Ascending aorta (tissue), 2 donors: ENCODE measurements around the gene CDH23. TPM values are rescaled to one million over a fixed set of nuclear protein-coding genes. Genes with fewer than 3 reads are reported as not detected.

Experiments used
- DNase-seq, 2 donors: peaks; one replicate each; pipeline ENCODE4 v3.0.0-alpha.2; 2019; ENCODE audit warnings: low spot score in 2 of 2
- H3K27ac ChIP-seq, 2 donors: fragments of 200-600 bp; sonication (generic); one replicate each; pipeline ENCODE4 v1.5.1; 2016 to 2017; ENCODE audit warnings: mild to moderate bottlenecking in 1 of 2
- H3K27me3 ChIP-seq: fragments of 200-600 bp; sonication (generic); one replicate; pipeline ENCODE4 v1.5.1; 2017
- H3K36me3 ChIP-seq, 2 donors: fragments of 200-600 bp; sonication (generic); one replicate each; pipeline ENCODE4 v1.5.1; 2016
- H3K4me1 ChIP-seq, 2 donors: fragments of 200-600 bp; sonication (generic); one replicate each; pipeline ENCODE4 v1.5.1; 2016 to 2017; ENCODE audit warnings: mild to moderate bottlenecking in 1 of 2
- H3K4me3 ChIP-seq, 2 donors: fragments of 200-600 bp; sonication (generic); one replicate each; pipeline ENCODE4 v1.5.1; 2016 to 2017; ENCODE audit warnings: mild to moderate bottlenecking in 1 of 2
- H3K9me3 ChIP-seq, 2 donors: fragments of 200-600 bp; sonication (generic); one replicate each; pipeline ENCODE4 v1.5.1; 2016
- CTCF ChIP-seq, 3 experiments: fragments of 200-600 bp in 2 of 3; fragments of 450-650 bp in 1 of 3; sonication (generic) in 2 of 3; IDR thresholded peaks; one replicate each; pipeline ENCODE4 v1.5.1; 2016 to 2019; ENCODE audit warnings: antibody characterized with exemption in 3 of 3, mild to moderate bottlenecking in 1 of 3, moderate library complexity in 1 of 3
- intact Hi-C: fragments of 100-400 bp; cut with DNase I; formaldehyde crosslinking; loops from one replicate; pipeline ENCODE4 v1.15.1; 2023
- total RNA-seq: library from RNA; depleted of rRNA; stranded (reverse); fragments of >200 nt; gene quantifications from one replicate; pipeline ENCODE4 v1.1.0, GENCODE V29; 2016

The CDH23 gene
- total RNA-seq, 1 donor from 2014 or later, result 40.9 TPM

GRCh38 chr10:71721313-71721712 lies 324.6 kb downstream of the CDH23 start:
- no peak for DNase-seq
- Histone ChIP-seq H3K27me3 (no peaks in the 10 kb centered on the region), H3K27ac (no peak overlapping the region), H3K36me3 (no peaks in the 10 kb centered on the region), H3K9me3 (no peaks in the 10 kb centered on the region), H3K4me3 (no peak overlapping the region), H3K4me1 (peaks cover 3 to 16% of the 10 kb centered on the region in 2 donors)
- intact Hi-C loops, result no loop called here
- TF ChIP-seq CTCF (IDR thresholded peaks at IDR 0.05), result no peak

GRCh38 chr10:71722849-71723248 lies 326.1 kb downstream of the CDH23 start:
- TF ChIP-seq CTCF (IDR thresholded peaks at IDR 0.05), result no peak
- no peak for DNase-seq
- no peak overlapping the region for H3K27ac ChIP-seq
- H3K9me3 ChIP-seq, result no peaks in the 10 kb centered on the region
- no peaks in the 10 kb centered on the region for H3K36me3 ChIP-seq
- intact Hi-C loops, result no loop called here
- H3K4me3 ChIP-seq, result no peak overlapping the region
- H3K4me1 ChIP-seq, result peaks cover 3 to 15% of the 10 kb centered on the region in 2 donors
- no peaks in the 10 kb centered on the region for H3K27me3 ChIP-seq

GRCh38 chr10:71723311-71723710 lies 326.6 kb downstream of the CDH23 start:
- intact Hi-C loops, result no loop called here
- DNase-seq, result no peak

GRCh38 chr10:71724539-71724938 lies 327.8 kb downstream of the CDH23 start:
- Histone ChIP-seq H3K27ac (no peak overlapping the region), H3K36me3 (no peaks in the 10 kb centered on the region), H3K4me3 (no peak overlapping the region), H3K27me3 (no peaks in the 10 kb centered on the region), H3K4me1 (peaks cover 11 to 21% of the 10 kb centered on the region in 2 donors), H3K9me3 (no peaks in the 10 kb centered on the region)
- DNase-seq, result no peak
- intact Hi-C loops, result no loop called here
- no peak for TF ChIP-seq CTCF (IDR thresholded peaks at IDR 0.05)

More at GRCh38 chr10:71723311-71723710, 326.6 kb downstream of the CDH23 start:
- H3K27me3 ChIP-seq, result no peaks in the 10 kb centered on the region
- peaks cover 3 to 15% of the 10 kb centered on the region in 2 donors for H3K4me1 ChIP-seq
- no peak overlapping the region for H3K4me3 ChIP-seq
- H3K27ac ChIP-seq, result no peak overlapping the region
- no peaks in the 10 kb centered on the region for H3K36me3 ChIP-seq
- no peak for TF ChIP-seq CTCF (IDR thresholded peaks at IDR 0.05)
- no peaks in the 10 kb centered on the region for H3K9me3 ChIP-seq

GRCh38 chr10:71725249-71725648 lies 328.5 kb downstream of the CDH23 start:
- Histone ChIP-seq H3K36me3 (no peaks in the 10 kb centered on the region), H3K4me3 (no peak overlapping the region), H3K4me1 (peaks cover 11 to 20% of the 10 kb centered on the region in 2 donors), H3K27ac (no peak overlapping the region), H3K27me3 (no peaks in the 10 kb centered on the region), H3K9me3 (no peaks in the 10 kb centered on the region)
- TF ChIP-seq CTCF (IDR thresholded peaks at IDR 0.05), result no peak
- intact Hi-C loops, result no loop called here
- no peak for DNase-seq

- no peak for DNase-seq
- peak in 1 of 3 experiments; percentile 9 for TF ChIP-seq CTCF (IDR thresholded peaks at IDR 0.05)
- intact Hi-C loops, result no loop called here
- no peaks in the 10 kb centered on the region for H3K36me3 ChIP-seq
- no peak overlapping the region for H3K27ac ChIP-seq
- peaks cover 11 to 20% of the 10 kb centered on the region in 2 donors for H3K4me1 ChIP-seq
- no peak overlapping the region for H3K4me3 ChIP-seq
- H3K9me3 ChIP-seq, result no peaks in the 10 kb centered on the region
- H3K27me3 ChIP-seq, result no peaks in the 10 kb centered on the region
These were observed 329.4 kb downstream of the CDH23 start for GRCh38 chr10:71725998-71726579.
